ENCODE measurements around the gene PPP1R2.
A peak's percentile ranks its signal among the peaks of the same experiment; 100 is the strongest.
"Not testable (repeated sequence)": the region's sequence is repeated elsewhere in the genome, so short reads cannot be mapped to it uniquely, and the experiment has no call there.

The PPP1R2 gene

DNA sequence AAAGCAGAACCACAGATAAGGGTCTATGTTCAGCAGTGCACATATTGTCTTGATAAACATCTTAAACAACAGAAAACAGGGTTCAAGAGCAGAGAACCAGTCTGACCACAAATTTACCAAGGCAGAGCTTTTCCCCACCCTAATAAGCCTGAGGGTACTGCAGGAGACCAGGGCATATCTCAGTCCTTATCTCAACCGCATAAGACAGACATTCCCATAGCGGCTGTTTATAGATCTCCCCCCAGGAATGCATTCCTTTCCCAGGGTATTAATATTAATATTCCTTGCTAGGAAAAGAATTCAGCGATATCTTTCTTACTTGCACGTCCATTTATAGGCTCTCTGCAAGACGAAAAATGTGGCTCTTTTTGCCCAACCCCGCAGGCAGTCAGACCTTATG, 46.7 kb upstream of the PPP1R2 start:
- not testable (repeated sequence) for H2BK120ac ChIP-seq (ENCODE audit: insufficient read depth, low read length, poor library complexity); H3K79me2 ChIP-seq (ENCODE audit: control insufficient read depth, insufficient read depth, low read length, poor library complexity); H2BK12ac ChIP-seq (ENCODE audit: low read length)

DNA sequence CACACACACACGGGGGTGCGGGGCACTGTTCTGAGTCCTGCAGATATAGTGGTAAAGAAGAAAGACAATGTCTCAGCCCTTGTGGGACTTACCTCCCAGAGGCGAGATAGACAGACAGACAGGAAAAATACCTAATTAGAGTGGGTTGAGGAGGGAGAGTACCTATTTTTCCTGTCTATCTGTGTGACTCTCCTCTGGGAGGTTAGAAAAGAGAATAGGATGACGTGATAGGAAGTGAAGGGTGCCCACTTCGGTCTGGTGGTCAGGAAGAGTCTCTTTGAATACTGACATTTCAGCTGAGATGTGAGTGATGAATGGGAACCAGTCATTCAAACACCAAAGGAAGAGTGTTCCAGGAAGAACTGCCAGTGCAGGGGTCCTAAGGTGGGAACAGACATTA, 44.7 kb upstream of the PPP1R2 start:
- Histone ChIP-seq H3K4me3 (ENCODE audit: low read depth, low read length) (no peak overlapping the region), H4K12ac (ENCODE audit: low read depth, low read length) (no peak overlapping the region), H3K4ac (ENCODE audit: low read depth, low read length) (no peak overlapping the region), H3K79me1 (ENCODE audit: low read length) (no peaks in the 10 kb centered on the region), H3K4me1 (ENCODE audit: control insufficient read depth in 1 of 2, insufficient read depth in 2 of 2, low read length in 2 of 2) (peaks cover 0 to 2% of the 10 kb centered on the region in 2 experiments), H4K91ac (ENCODE audit: low read depth, low read length) (no peak overlapping the region), H3K9me3 (ENCODE audit: insufficient read depth, low read depth, low read length) (peaks cover 5% of the 10 kb centered on the region), H2AK5ac (ENCODE audit: low read length) (no peak overlapping the region), H4K8ac (ENCODE audit: low read depth, low read length) (no peak overlapping the region), H2BK120ac (ENCODE audit: insufficient read depth, low read length, poor library complexity) (no peak overlapping the region), H3K36me3 (ENCODE audit: control insufficient read depth in 1 of 2, insufficient read depth in 2 of 2, low read length in 2 of 2) (no peaks in the 10 kb centered on the region), H3K14ac (ENCODE audit: low read length) (no peak overlapping the region), H3K79me2 (ENCODE audit: control insufficient read depth, insufficient read depth, low read length, poor library complexity) (no peaks in the 10 kb centered on the region), H2BK12ac (ENCODE audit: low read length) (no peak overlapping the region), H2AFZ (ENCODE audit: insufficient read depth, low read length, poor library complexity) (no peak overlapping the region), H3K27ac (ENCODE audit: low read depth, low read length) (no peak overlapping the region), H3K9ac (ENCODE audit: low read length) (no peak overlapping the region), H3K4me2 (ENCODE audit: low read length) (no peak overlapping the region), H3K27me3 (ENCODE audit: insufficient read depth, low read length) (no peaks in the 10 kb centered on the region), H3K18ac (ENCODE audit: low read length) (no peak overlapping the region), H3K23ac (ENCODE audit: low read length) (no peak overlapping the region), H2BK5ac (ENCODE audit: low read depth, low read length, poor library complexity) (no peak overlapping the region)
- no peak for DNase-seq
- no CpG with 5 or more reads among the region's 5 CpGs for WGBS (ENCODE audit: extremely low coverage, insufficient coverage, insufficient read length)

More for the DNA sequence above, 46.7 kb upstream of the PPP1R2 start:
- not testable (repeated sequence) for H2AFZ ChIP-seq (ENCODE audit: insufficient read depth, low read length, poor library complexity); H4K12ac ChIP-seq (ENCODE audit: low read depth, low read length); H3K4me3 ChIP-seq (ENCODE audit: low read depth, low read length); H3K9ac ChIP-seq (ENCODE audit: low read length); H3K18ac ChIP-seq (ENCODE audit: low read length); H3K27ac ChIP-seq (ENCODE audit: low read depth, low read length); H3K23ac ChIP-seq (ENCODE audit: low read length); H3K79me1 ChIP-seq (ENCODE audit: low read length); H3K36me3 ChIP-seq (ENCODE audit: control insufficient read depth in 1 of 2, insufficient read depth in 2 of 2, low read length in 2 of 2); H3K14ac ChIP-seq (ENCODE audit: low read length); H4K91ac ChIP-seq (ENCODE audit: low read depth, low read length); H3K9me3 ChIP-seq (ENCODE audit: insufficient read depth, low read depth, low read length); H3K4ac ChIP-seq (ENCODE audit: low read depth, low read length); H3K4me2 ChIP-seq (ENCODE audit: low read length); H2BK5ac ChIP-seq (ENCODE audit: low read depth, low read length, poor library complexity); H3K4me1 ChIP-seq (ENCODE audit: control insufficient read depth in 1 of 2, insufficient read depth in 2 of 2, low read length in 2 of 2); H2AK5ac ChIP-seq (ENCODE audit: low read length); H3K27me3 ChIP-seq (ENCODE audit: insufficient read depth, low read length); H4K8ac ChIP-seq (ENCODE audit: low read depth, low read length)
- DNase-seq: peak; percentile 29 to 68
- WGBS (ENCODE audit: extremely low coverage, insufficient coverage, insufficient read length): no CpG with 5 or more reads among the region's 6 CpGs

DNA sequence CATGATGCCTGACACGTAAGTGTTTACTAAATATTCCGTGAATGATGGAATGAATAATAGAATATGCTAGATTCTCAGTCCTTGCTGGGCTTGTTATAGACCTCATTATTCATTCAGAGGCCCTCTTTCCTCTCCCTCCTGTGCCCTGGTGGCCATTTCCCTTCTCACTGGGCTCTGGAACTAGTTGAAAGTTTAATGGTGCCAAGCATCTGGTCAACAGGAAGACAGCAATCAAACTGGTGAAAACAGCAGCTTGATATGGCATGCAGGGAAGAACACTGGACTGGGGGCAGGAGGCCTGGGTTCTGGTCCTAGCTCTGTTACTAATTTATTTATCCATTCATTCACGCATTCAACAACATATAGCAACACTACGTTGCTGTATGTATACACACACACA, 44.3 kb upstream of the PPP1R2 start:
- Histone ChIP-seq H3K14ac (ENCODE audit: low read length) (no peak overlapping the region), H4K12ac (ENCODE audit: low read depth, low read length) (no peak overlapping the region), H2AK5ac (ENCODE audit: low read length) (no peak overlapping the region), H3K79me2 (ENCODE audit: control insufficient read depth, insufficient read depth, low read length, poor library complexity) (no peaks in the 10 kb centered on the region), H3K9me3 (ENCODE audit: insufficient read depth, low read depth, low read length) (peaks cover 5% of the 10 kb centered on the region), H3K27me3 (ENCODE audit: insufficient read depth, low read length) (no peaks in the 10 kb centered on the region), H3K36me3 (ENCODE audit: control insufficient read depth in 1 of 2, insufficient read depth in 2 of 2, low read length in 2 of 2) (no peaks in the 10 kb centered on the region), H3K18ac (ENCODE audit: low read length) (no peak overlapping the region), H2BK5ac (ENCODE audit: low read depth, low read length, poor library complexity) (no peak overlapping the region), H3K23ac (ENCODE audit: low read length) (no peak overlapping the region), H4K91ac (ENCODE audit: low read depth, low read length) (no peak overlapping the region), H3K9ac (ENCODE audit: low read length) (no peak overlapping the region), H2BK120ac (ENCODE audit: insufficient read depth, low read length, poor library complexity) (no peak overlapping the region), H3K4me3 (ENCODE audit: low read depth, low read length) (no peak overlapping the region), H4K8ac (ENCODE audit: low read depth, low read length) (no peak overlapping the region), H3K27ac (ENCODE audit: low read depth, low read length) (no peak overlapping the region), H3K4me1 (ENCODE audit: control insufficient read depth in 1 of 2, insufficient read depth in 2 of 2, low read length in 2 of 2) (peaks cover 0 to 2% of the 10 kb centered on the region in 2 experiments), H3K4me2 (ENCODE audit: low read length) (no peak overlapping the region), H3K4ac (ENCODE audit: low read depth, low read length) (no peak overlapping the region), H3K79me1 (ENCODE audit: low read length) (no peaks in the 10 kb centered on the region), H2BK12ac (ENCODE audit: low read length) (no peak overlapping the region), H2AFZ (ENCODE audit: insufficient read depth, low read length, poor library complexity) (no peak overlapping the region)
- DNase-seq: no peak
- no CpG with 5 or more reads among the region's 4 CpGs for WGBS (ENCODE audit: extremely low coverage, insufficient coverage, insufficient read length)

DNA sequence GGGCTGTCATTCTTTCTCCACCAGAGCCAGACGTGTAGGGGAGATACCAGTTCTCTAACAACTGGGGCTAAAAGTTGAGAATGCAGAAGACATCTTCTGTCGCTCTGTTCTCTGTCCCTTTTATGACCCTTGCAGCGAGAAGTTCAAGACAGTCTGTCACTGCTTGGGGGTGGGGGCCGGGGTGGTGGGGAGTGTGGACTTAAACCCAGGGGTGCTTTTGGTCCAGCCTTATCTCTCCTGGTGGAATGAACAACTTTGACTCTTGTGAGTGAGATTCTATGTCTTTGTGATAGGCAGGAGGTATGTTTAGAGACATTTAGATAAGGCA, 41.4 kb upstream of the PPP1R2 start:
- Histone ChIP-seq H2AK5ac (ENCODE audit: low read length) (no peak overlapping the region), H2AFZ (ENCODE audit: insufficient read depth, low read length, poor library complexity) (peak overlapping the region; percentile 37), H3K79me2 (ENCODE audit: control insufficient read depth, insufficient read depth, low read length, poor library complexity) (no peaks in the 10 kb centered on the region), H3K18ac (ENCODE audit: low read length) (no peak overlapping the region), H3K4ac (ENCODE audit: low read depth, low read length) (no peak overlapping the region), H3K4me3 (ENCODE audit: low read depth, low read length) (no peak overlapping the region), H3K9ac (ENCODE audit: low read length) (no peak overlapping the region), H3K9me3 (ENCODE audit: insufficient read depth, low read depth, low read length) (peaks cover 3% of the 10 kb centered on the region), H3K36me3 (ENCODE audit: control insufficient read depth in 1 of 2, insufficient read depth in 2 of 2, low read length in 2 of 2) (no peaks in the 10 kb centered on the region), H2BK120ac (ENCODE audit: insufficient read depth, low read length, poor library complexity) (no peak overlapping the region), H3K4me1 (ENCODE audit: control insufficient read depth in 1 of 2, insufficient read depth in 2 of 2, low read length in 2 of 2) (peaks cover 0 to 2% of the 10 kb centered on the region in 2 experiments), H3K27me3 (ENCODE audit: insufficient read depth, low read length) (no peaks in the 10 kb centered on the region), H3K79me1 (ENCODE audit: low read length) (no peaks in the 10 kb centered on the region), H3K27ac (ENCODE audit: low read depth, low read length) (no peak overlapping the region), H2BK12ac (ENCODE audit: low read length) (no peak overlapping the region), H4K12ac (ENCODE audit: low read depth, low read length) (no peak overlapping the region), H4K8ac (ENCODE audit: low read depth, low read length) (no peak overlapping the region), H3K4me2 (ENCODE audit: low read length) (no peak overlapping the region), H3K14ac (ENCODE audit: low read length) (no peak overlapping the region), H4K91ac (ENCODE audit: low read depth, low read length) (no peak overlapping the region), H3K23ac (ENCODE audit: low read length) (no peak overlapping the region), H2BK5ac (ENCODE audit: low read depth, low read length, poor library complexity) (no peak overlapping the region)
- no CpG with 5 or more reads among the region's 4 CpGs for WGBS (ENCODE audit: extremely low coverage, insufficient coverage, insufficient read length)
- no peak for DNase-seq

Data from trophoblast cell (in vitro differentiated cells and primary cell).